ENCODE measurements around the gene USP43.

Gene USP43

GRCh38 chr17:9714801-9715200 is 69.5 kb downstream of the USP43 start:
- DNase-seq: no peak

GRCh38 chr17:9715503-9716016 is 70.2 kb downstream of the USP43 start:
- no peak for DNase-seq

- no peak for DNase-seq
These were observed 80.3 kb downstream of the USP43 start for GRCh38 chr17:9725575-9725974.

GRCh38 chr17:9726291-9726690 is 81.0 kb downstream of the USP43 start:
- DNase-seq: no peak

GRCh38 chr17:9728005-9728404 is 82.7 kb downstream of the USP43 start:
- DNase-seq: no peak

GRCh38 chr17:9728564-9728963 is 83.2 kb downstream of the USP43 start:
- DNase-seq: no peak

GRCh38 chr17:9729034-9729650 is 83.8 kb downstream of the USP43 start:
- DNase-seq: no peak

- DNase-seq: no peak
These were observed 84.6 kb downstream of the USP43 start for GRCh38 chr17:9729735-9730420.

GRCh38 chr17:9750524-9750923 is 105.2 kb downstream of the USP43 start:
- DNase-seq: no peak

- DNase-seq: no peak
These were observed 109.8 kb downstream of the USP43 start for GRCh38 chr17:9755083-9755482.

- DNase-seq: no peak
These were observed 114.9 kb downstream of the USP43 start for GRCh38 chr17:9760266-9760665.

- no peak for DNase-seq
These were observed 118.3 kb downstream of the USP43 start for GRCh38 chr17:9763643-9764042.

GRCh38 chr17:9765322-9765721 is 120.0 kb downstream of the USP43 start:
- DNase-seq: no peak

GRCh38 chr17:9766970-9767369 is 121.7 kb downstream of the USP43 start:
- DNase-seq: no peak

GRCh38 chr17:9767432-9767991 is 122.2 kb downstream of the USP43 start:
- DNase-seq: no peak

GRCh38 chr17:9768381-9768934 is 123.1 kb downstream of the USP43 start:
- peak; percentile 16 for DNase-seq

GRCh38 chr17:9769036-9769695 is 123.8 kb downstream of the USP43 start:
- no peak for DNase-seq

GRCh38 chr17:9771465-9771864 is 126.1 kb downstream of the USP43 start:
- DNase-seq: no peak

- no peak for DNase-seq
These were observed 127.3 kb downstream of the USP43 start for GRCh38 chr17:9772658-9773057.

GRCh38 chr17:9776911-9777310 is 131.6 kb downstream of the USP43 start:
- no peak for DNase-seq

Measured in NK-92 treated with Interleukin-12 subunit alpha and Interleukin-12 subunit beta, amount 100 ng/mL, for 24 hours (cell line).